Measurements from ENCODE around the gene MAML2.

The MAML2 gene

GRCh38 chr11:96339706-96340554 lies 3.1 kb downstream of the MAML2 start:
- DNase-seq (ENCODE audit: low spot score) = no peak

DNA sequence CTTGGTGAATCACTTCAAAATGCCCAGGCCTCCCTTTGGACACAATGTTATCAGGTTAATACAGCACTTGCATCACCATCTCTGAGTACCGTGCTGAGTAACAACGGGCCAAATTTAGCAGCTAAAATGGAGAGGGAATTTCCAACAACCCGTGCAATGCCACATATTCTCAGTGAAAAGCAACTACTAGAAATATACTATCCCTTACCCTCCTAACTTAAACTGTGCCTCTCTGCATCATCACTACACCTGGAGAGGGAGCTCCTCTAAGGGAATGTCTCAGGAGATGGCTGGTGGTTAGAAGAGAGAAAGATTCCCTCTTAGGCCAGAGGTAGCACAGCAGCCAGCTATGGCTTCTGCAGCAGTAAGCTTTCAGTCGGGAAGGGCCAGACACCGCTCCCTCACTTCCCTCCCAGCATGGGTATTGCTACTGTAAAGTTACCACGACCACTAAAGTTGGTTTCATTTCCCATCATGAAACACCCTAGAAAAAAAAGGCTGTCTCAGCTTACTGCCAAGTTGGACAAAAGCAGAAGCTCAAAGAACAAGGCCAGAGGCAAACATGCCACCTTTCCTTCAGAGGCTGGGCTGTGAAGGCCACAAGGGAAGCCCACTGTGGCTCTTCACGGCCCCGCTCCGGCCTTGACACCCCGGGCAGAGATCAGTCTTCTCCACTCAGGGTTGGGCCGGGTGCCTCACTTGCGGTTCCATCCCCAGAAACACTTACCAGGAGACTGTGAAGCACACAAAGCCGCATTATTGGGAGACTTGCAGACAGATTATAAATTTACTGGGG lies 3.9 kb downstream of the MAML2 start:
- DNase-seq (ENCODE audit: low spot score) = no peak

- DNase-seq (ENCODE audit: low spot score) = no peak
Observed at GRCh38 chr11:96337541-96338431, 5.2 kb downstream of the MAML2 start.

DNA sequence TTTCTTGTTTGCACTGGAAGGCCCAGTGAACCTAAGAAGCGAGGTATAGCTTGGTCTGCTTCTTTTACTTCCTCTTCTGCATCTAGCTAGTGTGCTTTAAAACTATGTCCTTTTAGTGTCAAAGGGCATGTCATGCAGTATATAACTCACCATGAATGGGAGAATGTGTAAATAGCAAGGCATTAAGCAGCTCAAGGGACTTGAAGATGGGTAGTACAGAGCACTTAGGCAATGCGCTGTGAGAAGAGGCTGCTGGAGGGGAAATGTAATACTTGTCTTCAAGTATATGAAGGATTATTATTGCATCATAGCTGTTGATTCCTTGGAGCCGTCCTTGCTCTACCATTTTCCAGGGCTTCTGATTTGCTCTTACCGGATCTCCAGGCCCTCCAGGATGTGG lies 7.6 kb downstream of the MAML2 start:
- no peak for DNase-seq (ENCODE audit: low spot score)

GRCh38 chr11:96334219-96334618 lies 8.8 kb downstream of the MAML2 start:
- DNase-seq (ENCODE audit: low spot score) = no peak

DNA sequence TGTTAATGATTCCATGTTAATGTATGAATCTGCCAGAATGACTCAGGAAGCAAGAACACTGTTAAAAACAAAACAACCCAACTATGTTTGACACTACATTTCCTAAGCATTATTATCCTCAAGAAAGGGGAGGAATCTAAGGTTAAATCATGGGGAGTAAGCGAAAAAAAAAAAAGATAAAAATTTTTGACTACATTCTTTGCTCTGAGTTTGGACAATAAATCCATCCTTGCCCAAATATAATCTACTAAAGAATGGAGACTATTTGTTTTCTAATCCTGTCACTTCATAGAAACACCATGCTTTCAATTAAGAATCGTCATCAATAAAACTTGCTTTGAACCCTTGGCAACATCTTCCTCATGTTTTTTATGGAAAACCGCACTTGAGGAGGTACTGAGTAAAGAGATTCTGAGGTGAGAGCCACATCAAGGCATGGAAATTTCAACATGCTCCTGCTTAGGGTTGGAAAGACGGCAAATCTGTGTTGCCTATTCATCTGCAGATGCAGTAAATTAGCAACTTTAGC lies 9.7 kb downstream of the MAML2 start:
- no peak for DNase-seq (ENCODE audit: low spot score)

GRCh38 chr11:96332126-96332771 lies 10.7 kb downstream of the MAML2 start:
- no peak for DNase-seq (ENCODE audit: low spot score)

GRCh38 chr11:96331699-96332116 lies 11.3 kb downstream of the MAML2 start:
- no peak for DNase-seq (ENCODE audit: low spot score)

- no peak for DNase-seq (ENCODE audit: low spot score)
Observed at GRCh38 chr11:96330511-96330859, 12.5 kb downstream of the MAML2 start.

GRCh38 chr11:96329855-96330510 lies 13.0 kb downstream of the MAML2 start:
- no peak for DNase-seq (ENCODE audit: low spot score)

DNA sequence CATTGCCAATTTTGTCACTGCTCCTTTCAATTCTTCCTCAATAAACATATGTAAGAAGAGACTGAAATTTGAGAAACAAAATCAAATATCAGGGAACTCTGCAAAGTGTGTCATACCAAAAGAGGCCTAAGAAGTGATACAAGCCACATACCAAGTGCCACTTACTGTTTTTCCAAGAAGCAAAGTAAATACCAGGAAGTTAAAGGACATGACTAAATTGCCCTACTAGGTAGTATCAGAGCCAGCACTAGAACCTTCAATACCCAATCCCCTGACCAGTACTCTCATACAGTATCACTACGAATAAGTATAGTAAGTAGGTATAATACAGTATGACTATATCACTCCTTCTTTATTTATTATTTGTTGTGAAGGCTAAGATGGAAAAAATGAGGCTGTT lies 13.6 kb downstream of the MAML2 start:
- no peak for DNase-seq (ENCODE audit: low spot score)

DNA sequence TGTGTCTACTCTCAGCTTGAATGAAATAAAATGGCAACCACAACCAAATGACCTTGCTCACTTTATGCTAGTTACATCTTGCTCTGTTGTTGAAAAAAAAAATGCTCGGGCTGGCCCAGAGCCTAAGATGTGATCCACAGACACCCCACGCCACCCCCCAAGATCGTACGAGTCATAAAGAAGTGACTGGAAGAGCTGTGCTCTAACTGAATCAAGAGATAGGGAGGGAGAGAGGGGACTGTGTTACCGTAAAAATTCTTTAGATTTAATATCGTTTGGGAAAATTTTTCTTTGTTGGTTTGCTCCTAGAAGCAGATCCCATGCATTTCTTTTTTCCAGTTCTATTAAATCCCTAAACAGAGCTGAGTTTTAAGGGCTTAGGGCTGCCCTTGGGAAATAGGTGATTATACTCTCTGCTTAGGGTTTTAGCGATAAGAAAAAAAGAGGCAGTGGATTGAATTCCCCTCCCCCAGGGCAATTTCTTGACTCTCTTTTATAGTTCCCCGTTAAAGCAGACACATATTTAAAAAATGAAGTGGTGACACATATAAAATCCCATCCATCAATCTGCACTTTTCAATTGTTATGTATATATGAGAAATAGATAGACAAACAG lies 14.5 kb downstream of the MAML2 start:
- no peak for DNase-seq (ENCODE audit: low spot score)

DNA sequence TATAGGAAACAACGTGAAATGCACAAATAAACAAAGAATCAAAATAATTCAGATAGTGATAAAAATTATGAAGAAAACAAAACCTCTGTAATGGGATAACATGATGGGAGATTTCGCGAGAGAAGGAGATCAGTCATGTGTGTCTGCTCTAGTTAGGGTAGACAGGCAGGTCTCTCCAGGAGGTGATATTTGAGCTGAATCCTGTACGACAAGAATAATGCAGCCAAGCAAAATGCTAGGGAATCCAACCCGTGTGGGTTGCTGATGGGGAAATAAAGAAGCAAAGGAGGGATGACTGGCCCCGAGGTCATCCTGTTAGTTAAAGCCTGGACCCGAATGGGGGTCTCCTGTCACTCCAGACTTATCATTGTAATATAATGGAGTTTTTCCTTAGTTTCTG lies 16.0 kb downstream of the MAML2 start:
- no peak for DNase-seq (ENCODE audit: low spot score)

DNA sequence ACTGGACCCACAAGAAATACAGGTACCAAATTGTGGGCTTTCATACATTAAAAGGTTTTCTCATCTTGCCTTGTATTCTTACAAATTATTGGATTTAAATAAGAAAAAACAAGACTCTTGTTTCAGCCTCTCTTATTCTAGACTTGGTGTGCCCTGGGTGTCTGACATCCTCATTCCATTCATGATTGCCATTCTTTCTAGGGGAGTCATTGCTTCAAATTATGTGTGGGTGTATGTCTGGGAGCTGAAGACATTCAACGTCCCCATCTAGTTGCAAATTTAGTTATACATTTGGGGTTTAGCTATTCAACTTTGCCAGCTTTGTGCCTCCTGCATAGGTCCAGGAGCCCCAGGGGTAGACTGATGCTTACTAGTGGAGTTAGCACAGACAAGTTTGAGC lies 18.1 kb downstream of the MAML2 start:
- DNase-seq (ENCODE audit: low spot score) = peak; percentile 68

DNA sequence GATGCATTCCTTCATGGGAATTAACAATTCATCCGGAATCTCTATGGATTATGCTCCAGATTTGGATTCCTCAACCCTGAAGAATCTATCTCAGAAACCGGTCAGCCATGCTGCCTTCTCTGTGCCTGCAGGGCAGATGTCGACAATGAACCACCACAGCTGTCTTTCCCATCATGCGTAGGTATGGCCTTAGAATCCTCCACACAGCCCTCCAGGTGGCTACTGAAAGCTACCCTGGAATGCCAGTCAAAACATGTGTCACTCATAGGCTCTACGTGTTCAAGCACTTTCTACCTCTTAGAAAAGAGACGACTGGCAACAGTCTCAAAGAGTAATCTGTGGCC lies 19.4 kb downstream of the MAML2 start:
- no peak for DNase-seq (ENCODE audit: low spot score)

- no peak for DNase-seq (ENCODE audit: low spot score)
Observed at GRCh38 chr11:96322775-96323641, 20.0 kb downstream of the MAML2 start.

DNA sequence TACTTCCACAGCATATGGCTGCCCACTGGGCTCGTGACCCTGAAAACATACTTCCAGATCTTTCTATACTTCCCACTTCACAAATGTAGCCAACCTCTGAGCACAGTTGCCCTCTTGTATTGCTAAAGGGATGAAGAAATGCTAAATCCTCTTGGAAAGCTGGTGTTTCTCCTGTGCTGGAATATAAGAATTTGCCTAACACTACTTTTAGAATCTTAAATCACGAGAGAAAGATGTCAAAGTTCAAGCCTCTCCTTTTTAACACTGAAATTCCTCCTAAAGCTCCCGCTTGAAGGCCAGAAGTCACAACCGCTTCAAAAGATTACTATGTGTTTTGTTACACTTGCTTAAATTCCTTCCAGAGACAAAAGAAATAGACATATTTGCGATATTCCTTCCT lies 21.9 kb downstream of the MAML2 start:
- DNase-seq (ENCODE audit: low spot score) = no peak

GRCh38 chr11:96319898-96320656 lies 22.9 kb downstream of the MAML2 start:
- no peak for DNase-seq (ENCODE audit: low spot score)

DNA sequence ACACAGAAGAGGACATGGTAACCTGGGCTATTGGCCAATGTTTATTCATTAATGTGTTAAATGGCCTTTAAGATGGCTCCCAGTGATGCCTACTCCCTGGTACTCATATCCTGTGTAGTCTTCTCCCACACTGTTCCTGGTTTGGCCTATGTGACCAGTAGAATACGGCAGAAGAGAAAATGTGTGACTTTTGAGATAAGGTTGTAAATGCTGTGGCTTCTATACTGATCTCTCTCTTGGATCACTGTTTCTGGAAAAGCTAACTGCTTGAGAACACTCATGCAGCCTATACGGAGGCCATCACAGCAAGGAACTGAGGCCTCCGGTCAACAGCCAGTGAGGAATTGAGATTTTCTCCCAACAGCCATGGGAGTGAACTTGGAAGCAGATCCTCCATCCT lies 24.1 kb downstream of the MAML2 start:
- DNase-seq (ENCODE audit: low spot score) = no peak
